MM.1S (cell line): ENCODE results near the gene STK39.

Experiments used
- CTCF ChIP-seq: fragments of 300-600 bp; sonication (generic); IDR thresholded peaks from 2 replicates; pipeline ENCODE4 v1.5.1; 2016; ENCODE audit warnings: antibody characterized with exemption, low read length, mixed read lengths
- EZH2 ChIP-seq: fragments of 300-600 bp; sonication (generic); optimal IDR thresholded peaks from 2 replicates; pipeline ENCODE3; 2017; ENCODE audit warnings: low read depth, mild to moderate bottlenecking, antibody characterized with exemption, low read length, mixed read lengths

DNA sequence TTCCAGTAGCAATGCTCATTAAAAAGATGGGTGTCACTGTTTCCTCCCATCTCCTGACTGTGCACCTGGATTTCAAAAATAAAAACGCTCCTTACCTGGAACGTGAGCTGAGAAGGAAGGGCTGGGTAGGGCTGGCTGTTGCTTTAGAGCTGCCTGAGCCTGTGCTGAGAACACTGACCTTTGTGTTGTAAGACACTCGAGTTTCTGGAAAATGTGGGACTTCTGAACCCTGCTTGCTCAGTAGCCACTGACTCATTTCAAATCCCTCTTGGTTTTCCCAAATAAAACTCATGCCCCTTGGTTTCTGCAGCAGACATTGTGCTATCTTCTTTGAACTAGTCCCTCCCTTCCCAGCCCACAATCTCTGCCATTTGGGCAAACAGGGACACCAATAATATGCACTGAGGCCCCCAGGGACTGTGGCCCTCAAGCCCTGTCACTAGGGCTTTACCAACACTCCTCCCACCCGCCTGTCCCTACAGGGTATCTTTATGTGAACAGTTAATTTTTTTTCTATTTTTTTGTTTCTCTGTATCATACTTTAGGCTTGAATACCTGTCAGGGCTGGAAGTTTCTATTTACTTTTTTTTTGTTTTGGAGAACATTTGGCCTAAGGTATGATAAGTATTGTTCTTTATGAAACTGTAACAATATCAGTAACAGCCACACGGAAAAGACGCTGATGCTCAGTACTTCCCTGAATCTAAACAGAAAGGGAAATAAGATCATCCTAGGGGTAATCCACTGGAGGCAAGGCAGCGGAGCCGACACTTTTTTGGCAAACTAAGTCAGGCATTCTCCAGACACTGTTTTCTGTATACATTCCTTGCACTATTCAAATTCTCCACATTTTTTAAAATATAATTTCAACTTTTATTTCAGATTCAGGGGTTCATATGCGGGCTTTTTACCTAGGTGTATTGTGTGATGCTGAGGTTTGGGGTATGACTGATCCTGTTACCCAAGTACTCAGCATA, 280.2 kb downstream of the STK39 start:
- no peak for TF ChIP-seq CTCF
- no peak for TF ChIP-seq EZH2
